Colon (tissue), 2 donors: ENCODE measurements around the gene PLXNA4.

Source experiments
- FAIRE-seq: peaks from 2 replicates; lab custom pipeline; 2012; peaks lifted over from hg19 to GRCh38; lab: Jason Lieb, UNC
- donor health status: control.
- donor health status: control.

PLXNA4 gene

GRCh38 chr7:132472463-132473120 is 103.7 kb downstream of the PLXNA4 start:
- no peak for FAIRE-seq

- no peak for FAIRE-seq
Observed at GRCh38 chr7:132471515-132471914, 104.8 kb downstream of the PLXNA4 start.

- no peak for FAIRE-seq
Observed at GRCh38 chr7:132469681-132470080, 106.6 kb downstream of the PLXNA4 start.

- no peak for FAIRE-seq
Observed at GRCh38 chr7:132469264-132469663, 107.0 kb downstream of the PLXNA4 start.

- no peak for FAIRE-seq
Observed at GRCh38 chr7:132466367-132466766, 109.9 kb downstream of the PLXNA4 start.

GRCh38 chr7:132465516-132465915 is 110.8 kb downstream of the PLXNA4 start:
- FAIRE-seq, result no peak

- no peak for FAIRE-seq
Observed at GRCh38 chr7:132464740-132465139, 111.5 kb downstream of the PLXNA4 start.

GRCh38 chr7:132463922-132464321 is 112.3 kb downstream of the PLXNA4 start:
- FAIRE-seq, result no peak

GRCh38 chr7:132462478-132462877 is 113.8 kb downstream of the PLXNA4 start:
- FAIRE-seq, result no peak

GRCh38 chr7:132461032-132461592 is 115.2 kb downstream of the PLXNA4 start:
- FAIRE-seq, result no peak

GRCh38 chr7:132458729-132459128 is 117.5 kb downstream of the PLXNA4 start:
- FAIRE-seq, result no peak

GRCh38 chr7:132457658-132458057 is 118.6 kb downstream of the PLXNA4 start:
- no peak for FAIRE-seq

GRCh38 chr7:132456418-132456817 is 119.9 kb downstream of the PLXNA4 start:
- FAIRE-seq, result no peak

- no peak for FAIRE-seq
Observed at GRCh38 chr7:132455378-132455777, 120.9 kb downstream of the PLXNA4 start.

- FAIRE-seq, result no peak
Observed at GRCh38 chr7:132453826-132454225, 122.4 kb downstream of the PLXNA4 start.

- no peak for FAIRE-seq
Observed at GRCh38 chr7:132451161-132451560, 125.1 kb downstream of the PLXNA4 start.

GRCh38 chr7:132450696-132451095 is 125.6 kb downstream of the PLXNA4 start:
- FAIRE-seq, result no peak

- no peak for FAIRE-seq
Observed at GRCh38 chr7:132450188-132450587, 126.1 kb downstream of the PLXNA4 start.

- no peak for FAIRE-seq
Observed at GRCh38 chr7:132446666-132447278, 129.5 kb downstream of the PLXNA4 start.

GRCh38 chr7:132446260-132446659 is 130.0 kb downstream of the PLXNA4 start:
- no peak for FAIRE-seq

- no peak for FAIRE-seq
Observed at GRCh38 chr7:132443761-132444520, 132.3 kb downstream of the PLXNA4 start.

GRCh38 chr7:132441935-132442334 is 134.3 kb downstream of the PLXNA4 start:
- no peak for FAIRE-seq

- no peak for FAIRE-seq
Observed at GRCh38 chr7:132440151-132440550, 136.1 kb downstream of the PLXNA4 start.
